Measurements from ENCODE around the gene FARSA.

FARSA gene

DNA sequence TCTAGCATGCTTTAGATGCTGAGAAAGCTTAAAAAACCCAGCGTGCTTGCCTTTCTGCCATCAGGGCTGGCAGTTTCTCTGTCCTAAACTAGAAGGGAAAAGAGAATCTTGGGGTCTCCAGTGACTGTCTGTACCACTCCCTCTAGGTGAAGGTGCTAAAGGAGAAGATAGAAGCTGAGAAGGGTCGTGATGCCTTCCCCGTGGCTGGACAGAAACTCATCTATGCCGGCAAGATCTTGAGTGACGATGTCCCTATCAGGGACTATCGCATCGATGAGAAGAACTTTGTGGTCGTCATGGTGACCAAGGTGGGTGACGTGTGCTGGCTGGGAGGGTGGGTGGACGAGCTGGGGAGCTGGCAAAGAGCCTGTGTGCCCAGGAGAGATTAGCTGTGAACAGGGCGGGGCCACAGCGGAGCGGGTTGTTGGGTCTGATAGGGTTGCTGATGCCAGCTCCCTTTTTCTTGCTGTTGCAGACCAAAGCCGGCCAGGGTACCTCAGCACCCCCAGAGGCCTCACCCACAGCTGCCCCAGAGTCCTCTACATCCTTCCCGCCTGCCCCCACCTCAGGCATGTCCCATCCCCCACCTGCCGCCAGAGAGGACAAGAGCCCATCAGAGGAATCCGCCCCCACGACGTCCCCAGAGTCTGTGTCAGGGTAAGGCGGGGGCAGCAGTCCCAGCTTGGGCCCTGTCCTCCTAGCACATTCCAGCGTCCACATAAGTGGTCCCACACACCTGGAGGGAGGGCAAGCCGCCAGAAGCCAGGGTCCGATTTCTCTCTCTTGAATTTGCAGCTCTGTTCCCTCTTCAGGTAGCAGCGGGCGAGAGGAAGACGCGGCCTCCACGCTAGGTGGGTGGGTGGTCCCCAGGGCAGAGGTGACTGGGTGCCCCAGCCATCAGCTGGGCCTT lies 14.4 kb upstream of the FARSA start:
- Mint-ChIP-seq H3K27me3 (no peaks in the 10 kb centered on the region), H3K9me3 (ENCODE audit: low read depth) (no peaks in the 10 kb centered on the region), H3K4me1 (ENCODE audit: low read depth) (peaks cover 35% of the 10 kb centered on the region), H3K36me3 (peaks cover 8% of the 10 kb centered on the region), H3K4me3 (peak overlapping the region; percentile 57), H3K27ac (peak overlapping the region; percentile 70)

- Mint-ChIP-seq H3K4me3 (peak overlapping the region; percentile 91), H3K27ac (peak overlapping the region; percentile 92), H3K4me1 (ENCODE audit: low read depth) (peaks cover 41% of the 10 kb centered on the region), H3K9me3 (ENCODE audit: low read depth) (no peaks in the 10 kb centered on the region), H3K36me3 (peaks cover 8% of the 10 kb centered on the region), H3K27me3 (no peaks in the 10 kb centered on the region)
These were observed 13.4 kb upstream of the FARSA start for GRCh38 chr19:12946731-12947496.

GRCh38 chr19:12946092-12946721 lies 12.7 kb upstream of the FARSA start:
- H3K4me3 Mint-ChIP-seq: peak overlapping the region; percentile 91
- no peaks in the 10 kb centered on the region for H3K9me3 Mint-ChIP-seq (ENCODE audit: low read depth)
- H3K27me3 Mint-ChIP-seq: no peaks in the 10 kb centered on the region
- peaks cover 8% of the 10 kb centered on the region for H3K36me3 Mint-ChIP-seq
- peak overlapping the region; percentile 92 for H3K27ac Mint-ChIP-seq
- peaks cover 44% of the 10 kb centered on the region for H3K4me1 Mint-ChIP-seq (ENCODE audit: low read depth)

- Mint-ChIP-seq H3K27ac (peak within 1 kb of the TSS; percentile 94), H3K27me3 (no peaks in the 10 kb centered on the region), H3K36me3 (peaks cover 8% of the 10 kb centered on the region), H3K4me1 (ENCODE audit: low read depth) (peaks cover 49% of the 10 kb centered on the region), H3K4me3 (peak within 1 kb of the TSS; percentile 91), H3K9me3 (ENCODE audit: low read depth) (no peaks in the 10 kb centered on the region)
These were observed 12.1 kb upstream of the FARSA start, which contains the start of gene RAD23A for GRCh38 chr19:12945479-12946091. Gene RAD23A, plus strand, starts transcription at chr19:12945862. Its CDS starts 87 bp downstream, at chr19:12945949.

- peaks cover 13% of the 10 kb centered on the region for H3K36me3 Mint-ChIP-seq
- H3K27ac Mint-ChIP-seq: peak overlapping the region; percentile 94
- H3K9me3 Mint-ChIP-seq (ENCODE audit: low read depth): no peaks in the 10 kb centered on the region
- peaks cover 59% of the 10 kb centered on the region for H3K4me1 Mint-ChIP-seq (ENCODE audit: low read depth)
- no peak overlapping the region for H3K4me3 Mint-ChIP-seq
- H3K27me3 Mint-ChIP-seq: no peaks in the 10 kb centered on the region
These were observed 10.7 kb upstream of the FARSA start for GRCh38 chr19:12944104-12944674.

GRCh38 chr19:12943437-12944044 lies 10.0 kb upstream of the FARSA start:
- Mint-ChIP-seq H3K9me3 (ENCODE audit: low read depth) (no peaks in the 10 kb centered on the region), H3K27ac (peak overlapping the region; percentile 70), H3K36me3 (peaks cover 16% of the 10 kb centered on the region), H3K4me1 (ENCODE audit: low read depth) (peaks cover 59% of the 10 kb centered on the region), H3K27me3 (no peaks in the 10 kb centered on the region), H3K4me3 (peak overlapping the region; percentile 67)

GRCh38 chr19:12940897-12941296 lies 7.4 kb upstream of the FARSA start:
- no peaks in the 10 kb centered on the region for H3K27me3 Mint-ChIP-seq
- H3K4me3 Mint-ChIP-seq: peak overlapping the region; percentile 99
- peak overlapping the region; percentile 82 for H3K27ac Mint-ChIP-seq
- H3K4me1 Mint-ChIP-seq (ENCODE audit: low read depth): peaks cover 59% of the 10 kb centered on the region
- peaks cover 13% of the 10 kb centered on the region for H3K36me3 Mint-ChIP-seq
- no peaks in the 10 kb centered on the region for H3K9me3 Mint-ChIP-seq (ENCODE audit: low read depth)

DNA sequence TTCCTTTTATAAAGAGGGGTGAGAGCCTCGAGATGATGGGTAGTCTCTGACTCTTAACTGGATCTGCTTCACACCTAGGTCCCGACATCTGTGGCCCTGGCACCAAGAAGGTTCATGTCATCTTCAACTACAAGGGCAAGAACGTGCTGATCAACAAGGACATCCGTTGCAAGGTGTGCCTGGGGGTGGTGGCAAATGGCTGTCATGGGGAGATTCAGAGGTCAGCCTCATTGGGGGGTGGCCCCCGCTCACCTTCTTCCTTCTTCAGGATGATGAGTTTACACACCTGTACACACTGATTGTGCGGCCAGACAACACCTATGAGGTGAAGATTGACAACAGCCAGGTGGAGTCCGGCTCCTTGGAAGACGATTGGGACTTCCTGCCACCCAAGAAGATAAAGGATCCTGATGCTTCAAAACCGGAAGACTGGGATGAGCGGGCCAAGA lies 6.5 kb upstream of the FARSA start:
- peak overlapping the region; percentile 98 for H3K27ac Mint-ChIP-seq
- H3K36me3 Mint-ChIP-seq: peaks cover 13% of the 10 kb centered on the region
- peaks cover 56% of the 10 kb centered on the region for H3K4me1 Mint-ChIP-seq (ENCODE audit: low read depth)
- peak overlapping the region; percentile 99 for H3K4me3 Mint-ChIP-seq
- no peaks in the 10 kb centered on the region for H3K27me3 Mint-ChIP-seq
- no peaks in the 10 kb centered on the region for H3K9me3 Mint-ChIP-seq (ENCODE audit: low read depth)

DNA sequence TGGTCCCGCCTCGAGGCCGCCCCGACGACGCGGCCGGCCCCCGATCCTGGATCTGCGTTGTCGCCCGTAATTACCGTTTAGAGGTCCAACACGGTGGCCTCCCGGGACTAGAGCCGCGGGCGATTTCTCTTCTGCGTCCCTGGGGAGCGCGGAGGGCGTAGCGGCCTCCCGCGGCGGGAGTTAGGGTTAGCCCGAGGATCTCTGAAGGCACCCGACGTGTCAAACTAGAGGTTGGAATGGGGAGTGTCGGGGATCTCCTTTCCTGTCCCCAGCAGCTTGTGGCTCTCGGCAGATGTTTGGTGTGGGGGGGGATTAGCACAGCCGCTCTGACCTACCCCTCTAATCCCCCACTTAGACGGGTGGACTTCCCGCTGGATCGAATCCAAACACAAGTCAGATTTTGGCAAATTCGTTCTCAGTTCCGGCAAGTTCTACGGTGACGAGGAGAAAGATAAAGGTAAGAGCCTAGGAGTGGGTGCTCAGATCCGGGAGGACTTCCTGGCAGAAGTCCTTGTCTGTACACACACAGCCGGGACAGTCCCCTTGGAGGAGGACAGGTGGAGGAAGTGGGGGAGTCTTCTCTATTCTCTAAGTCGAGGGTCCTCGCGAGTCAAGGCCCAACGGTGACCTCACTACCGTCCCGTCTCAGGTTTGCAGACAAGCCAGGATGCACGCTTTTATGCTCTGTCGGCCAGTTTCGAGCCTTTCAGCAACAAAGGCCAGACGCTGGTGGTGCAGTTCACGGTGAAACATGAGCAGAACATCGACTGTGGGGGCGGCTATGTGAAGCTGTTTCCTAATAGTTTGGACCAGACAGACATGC lies 5.5 kb upstream of the FARSA start:
- Mint-ChIP-seq H3K4me3 (peak overlapping the region; percentile 99), H3K36me3 (peaks cover 13% of the 10 kb centered on the region), H3K27me3 (no peaks in the 10 kb centered on the region), H3K4me1 (ENCODE audit: low read depth) (peaks cover 51% of the 10 kb centered on the region), H3K9me3 (ENCODE audit: low read depth) (no peaks in the 10 kb centered on the region), H3K27ac (peak overlapping the region; percentile 98)

GRCh38 chr19:12937927-12938778 lies 4.6 kb upstream of the FARSA start, which contains the start of gene CALR:
Gene CALR, plus strand, starts transcription at chr19:12938609. Its CDS starts 71 bp downstream, at chr19:12938680.
- no peaks in the 10 kb centered on the region for H3K9me3 Mint-ChIP-seq (ENCODE audit: low read depth)
- H3K27ac Mint-ChIP-seq: peak within 1 kb of the TSS; percentile 98
- H3K4me3 Mint-ChIP-seq: peak within 1 kb of the TSS; percentile 99
- peaks cover 13% of the 10 kb centered on the region for H3K36me3 Mint-ChIP-seq
- H3K4me1 Mint-ChIP-seq (ENCODE audit: low read depth): peaks cover 50% of the 10 kb centered on the region
- no peaks in the 10 kb centered on the region for H3K27me3 Mint-ChIP-seq

GRCh38 chr19:12937093-12937926 lies 3.8 kb upstream of the FARSA start:
- no peaks in the 10 kb centered on the region for H3K27me3 Mint-ChIP-seq
- peaks cover 17% of the 10 kb centered on the region for H3K36me3 Mint-ChIP-seq
- peak overlapping the region; percentile 99 for H3K4me3 Mint-ChIP-seq
- peak overlapping the region; percentile 98 for H3K27ac Mint-ChIP-seq
- H3K9me3 Mint-ChIP-seq (ENCODE audit: low read depth): no peaks in the 10 kb centered on the region
- H3K4me1 Mint-ChIP-seq (ENCODE audit: low read depth): peaks cover 53% of the 10 kb centered on the region

- Mint-ChIP-seq H3K4me3 (peak overlapping the region; percentile 40), H3K27ac (peak overlapping the region; percentile 22), H3K27me3 (no peaks in the 10 kb centered on the region), H3K9me3 (ENCODE audit: low read depth) (no peaks in the 10 kb centered on the region), H3K36me3 (peaks cover 17% of the 10 kb centered on the region), H3K4me1 (ENCODE audit: low read depth) (peaks cover 53% of the 10 kb centered on the region)
These were observed 3.1 kb upstream of the FARSA start for GRCh38 chr19:12936582-12936981.

Data from activated naive CD8-positive, alpha-beta T cell (primary cell).